Measurements from ENCODE around the gene UBASH3B.

The UBASH3B gene

GRCh38 chr11:122733318-122733717 lies 77.8 kb downstream of the UBASH3B start:
- peaks cover 84% of the 10 kb centered on the region for H3K4me1 ChIP-seq (ENCODE audit: insufficient read depth, low read length, poor library complexity, severe bottlenecking)
- no peaks in the 10 kb centered on the region for H3K9me2 ChIP-seq (replicated peaks; ENCODE audit: low read depth, low read length)
- peaks cover 99% of the 10 kb centered on the region for H3K79me2 ChIP-seq (ENCODE audit: insufficient read depth, low read length)
- H3K27me3 ChIP-seq (ENCODE audit: insufficient read depth, low read length, poor library complexity, severe bottlenecking) = no peaks in the 10 kb centered on the region
- peak overlapping the region; percentile 56 for H3K4me2 ChIP-seq (ENCODE audit: low read depth, low read length, poor library complexity, severe bottlenecking)
- H4K20me1 ChIP-seq (ENCODE audit: insufficient read depth, low read length, poor library complexity, severe bottlenecking) = no peaks in the 10 kb centered on the region
- no peak overlapping the region for H3K9ac ChIP-seq (ENCODE audit: low read depth, low read length, poor library complexity, severe bottlenecking)
- H3K9me3 ChIP-seq (ENCODE audit: insufficient read depth, low read depth, low read length) = no peaks in the 10 kb centered on the region
- no peaks in the 10 kb centered on the region for H3F3A ChIP-seq (ENCODE audit: low read depth)
- H2AFZ ChIP-seq (ENCODE audit: low read length) = no peak overlapping the region
- no peak overlapping the region for H3K4me3 ChIP-seq (ENCODE audit: low read length, poor library complexity, severe bottlenecking)
- H3K36me3 ChIP-seq (ENCODE audit: insufficient read depth, low read length) = peaks cover 18% of the 10 kb centered on the region; the same call in 1 of the 2 replicates
- TF ChIP-seq, protein P1, sequence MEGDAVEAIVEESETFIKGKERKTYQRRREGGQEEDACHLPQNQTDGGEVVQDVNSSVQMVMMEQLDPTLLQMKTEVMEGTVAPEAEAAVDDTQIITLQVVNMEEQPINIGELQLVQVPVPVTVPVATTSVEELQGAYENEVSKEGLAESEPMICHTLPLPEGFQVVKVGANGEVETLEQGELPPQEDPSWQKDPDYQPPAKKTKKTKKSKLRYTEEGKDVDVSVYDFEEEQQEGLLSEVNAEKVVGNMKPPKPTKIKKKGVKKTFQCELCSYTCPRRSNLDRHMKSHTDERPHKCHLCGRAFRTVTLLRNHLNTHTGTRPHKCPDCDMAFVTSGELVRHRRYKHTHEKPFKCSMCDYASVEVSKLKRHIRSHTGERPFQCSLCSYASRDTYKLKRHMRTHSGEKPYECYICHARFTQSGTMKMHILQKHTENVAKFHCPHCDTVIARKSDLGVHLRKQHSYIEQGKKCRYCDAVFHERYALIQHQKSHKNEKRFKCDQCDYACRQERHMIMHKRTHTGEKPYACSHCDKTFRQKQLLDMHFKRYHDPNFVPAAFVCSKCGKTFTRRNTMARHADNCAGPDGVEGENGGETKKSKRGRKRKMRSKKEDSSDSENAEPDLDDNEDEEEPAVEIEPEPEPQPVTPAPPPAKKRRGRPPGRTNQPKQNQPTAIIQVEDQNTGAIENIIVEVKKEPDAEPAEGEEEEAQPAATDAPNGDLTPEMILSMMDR (conservative IDR thresholded peaks at IDR 0.05; ENCODE audit: low read length) = no peak
- no peak for TF ChIP-seq EZH2phosphoT487 (IDR thresholded peaks at IDR 0.05; ENCODE audit: borderline replicate concordance)

- Histone ChIP-seq H3K9me3 (ENCODE audit: insufficient read depth, low read depth, low read length) (no peaks in the 10 kb centered on the region), H3K4me3 (ENCODE audit: low read length, poor library complexity, severe bottlenecking) (peak overlapping the region; percentile 40), H3K27me3 (ENCODE audit: insufficient read depth, low read length, poor library complexity, severe bottlenecking) (no peaks in the 10 kb centered on the region), H4K20me1 (ENCODE audit: insufficient read depth, low read length, poor library complexity, severe bottlenecking) (no peaks in the 10 kb centered on the region), H3F3A (ENCODE audit: low read depth) (no peaks in the 10 kb centered on the region), H3K36me3 (ENCODE audit: insufficient read depth, low read length) (peaks cover 18% of the 10 kb centered on the region; the same call in 1 of the 2 replicates), H2AFZ (ENCODE audit: low read length) (no peak overlapping the region), H3K79me2 (ENCODE audit: insufficient read depth, low read length) (peaks cover 100% of the 10 kb centered on the region), H3K9ac (ENCODE audit: low read depth, low read length, poor library complexity, severe bottlenecking) (peak overlapping the region; percentile 48), H3K9me2 (replicated peaks; ENCODE audit: low read depth, low read length) (no peaks in the 10 kb centered on the region), H3K4me2 (ENCODE audit: low read depth, low read length, poor library complexity, severe bottlenecking) (peak overlapping the region; percentile 56), H3K4me1 (ENCODE audit: insufficient read depth, low read length, poor library complexity, severe bottlenecking) (peaks cover 80% of the 10 kb centered on the region)
- TF ChIP-seq, protein P1 (conservative IDR thresholded peaks at IDR 0.05; ENCODE audit: low read length) = no peak
- no peak for TF ChIP-seq EZH2phosphoT487 (IDR thresholded peaks at IDR 0.05; ENCODE audit: borderline replicate concordance)
Observed at GRCh38 chr11:122734848-122735496, 79.5 kb downstream of the UBASH3B start.

GRCh38 chr11:122737951-122738693 lies 82.6 kb downstream of the UBASH3B start:
- H3K27me3 ChIP-seq (ENCODE audit: insufficient read depth, low read length, poor library complexity, severe bottlenecking) = no peaks in the 10 kb centered on the region
- H3K9me2 ChIP-seq (replicated peaks; ENCODE audit: low read depth, low read length) = no peaks in the 10 kb centered on the region
- no peaks in the 10 kb centered on the region for H3F3A ChIP-seq (ENCODE audit: low read depth)
- H3K4me2 ChIP-seq (ENCODE audit: low read depth, low read length, poor library complexity, severe bottlenecking) = no peak overlapping the region
- no peaks in the 10 kb centered on the region for H4K20me1 ChIP-seq (ENCODE audit: insufficient read depth, low read length, poor library complexity, severe bottlenecking)
- H3K4me3 ChIP-seq (ENCODE audit: low read length, poor library complexity, severe bottlenecking) = no peak overlapping the region
- H3K36me3 ChIP-seq (ENCODE audit: insufficient read depth, low read length) = peaks cover 4% of the 10 kb centered on the region; the same call in 1 of the 2 replicates
- H3K9ac ChIP-seq (ENCODE audit: low read depth, low read length, poor library complexity, severe bottlenecking) = no peak overlapping the region
- no peak for TF ChIP-seq EZH2phosphoT487 (IDR thresholded peaks at IDR 0.05; ENCODE audit: borderline replicate concordance)
- TF ChIP-seq, protein P1 (conservative IDR thresholded peaks at IDR 0.05; ENCODE audit: low read length) = no peak
- H2AFZ ChIP-seq (ENCODE audit: low read length) = no peak overlapping the region
- H3K9me3 ChIP-seq (ENCODE audit: insufficient read depth, low read depth, low read length) = no peaks in the 10 kb centered on the region
- peaks cover 86% of the 10 kb centered on the region for H3K4me1 ChIP-seq (ENCODE audit: insufficient read depth, low read length, poor library complexity, severe bottlenecking)
- H3K79me2 ChIP-seq (ENCODE audit: insufficient read depth, low read length) = peaks cover 100% of the 10 kb centered on the region
